Spinal cord (tissue), 10 donors: ENCODE data around the gene REV3L. TPM values are rescaled to one million over a fixed set of nuclear protein-coding genes. Genes with fewer than 3 reads are reported as not detected.

Experiments used
- DNase-seq, 6 donors: peaks; one replicate each; pipeline versions ENCODE4 v3.0.0 to v3.0.0-alpha.2; 2013 to 2015; ENCODE audit warnings: low spot score in 6 of 6, low read depth in 4 of 6
- H3K27ac ChIP-seq: one replicate; pipeline ENCODE4 v1.5.1; 2013; ENCODE audit warnings: low read depth, low read length, control low read depth
- H3K27me3 ChIP-seq: one replicate; pipeline ENCODE4 v1.6.1; 2013; ENCODE audit warnings: low read length; ENCODE audit not compliant: control insufficient read depth, insufficient read depth
- H3K36me3 ChIP-seq: one replicate; pipeline ENCODE4 v1.6.1; 2013; ENCODE audit warnings: low read length; ENCODE audit not compliant: control insufficient read depth, insufficient read depth
- H3K4me1 ChIP-seq: one replicate; pipeline ENCODE4 v1.6.1; 2013; ENCODE audit warnings: low read length; ENCODE audit not compliant: control insufficient read depth, insufficient read depth
- H3K4me3 ChIP-seq: one replicate; pipeline ENCODE4 v1.5.1; 2013; ENCODE audit warnings: low read depth, low read length, control low read depth
- H3K9me3 ChIP-seq: one replicate; pipeline ENCODE4 v1.6.1; 2013; ENCODE audit warnings: low read length; ENCODE audit not compliant: control insufficient read depth, insufficient read depth
- WGBS: methylation state at CpG from one replicate; pipeline ENCODE4 v1.1.5; 2013; ENCODE audit warnings: missing lambda C conversion rate; ENCODE audit not compliant: insufficient coverage; 5-methylcytosine and 5-hydroxymethylcytosine counted together
- polyA plus RNA-seq, 2 donors: library from polyadenylated mRNA; unstranded; fragments of 120-200 nt; gene quantifications; one replicate each; pipeline ENCODE4 v1.2.1, GENCODE V29; 2013; ENCODE audit not compliant: insufficient read length in 2 of 2
- total RNA-seq, 2 donors: library from RNA; depleted of rRNA in 1 of 2; stranded (reverse); fragments of 120-200 nt in 1 of 2; fragments of >200 nt in 1 of 2; gene quantifications; one replicate each; pipeline versions ENCODE4 v1.2.3 to v1.2.4, GENCODE V29; 2013 to 2014
- donor health status: healthy.

REV3L gene
- total and polyA plus RNA-seq, 4 donors = 62.0 to 120 (median 97.9) TPM

DNA sequence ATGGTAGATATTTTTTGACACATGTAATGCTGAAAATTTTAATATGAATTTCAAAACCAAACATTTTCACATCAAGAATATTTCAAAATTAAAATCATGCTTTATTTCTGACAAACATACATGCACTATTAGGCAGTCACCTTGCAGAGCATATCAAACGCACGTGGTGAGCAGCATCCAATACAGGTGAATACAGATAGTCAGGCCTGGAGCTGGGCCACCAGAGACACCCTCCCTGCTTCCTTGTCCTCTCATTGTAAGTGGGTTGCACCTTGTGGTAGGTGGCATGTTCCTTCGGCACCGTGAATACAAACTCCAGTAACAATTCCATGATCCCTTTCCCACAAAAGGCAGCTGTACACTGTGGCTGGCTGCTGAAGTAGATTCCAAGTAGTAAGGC lies 8.9 kb downstream of the REV3L start:
- no peaks in the 10 kb centered on the region for H3K9me3 ChIP-seq
- WGBS = 62% methylated on average over 4 of the region's 4 CpGs
- no peaks in the 10 kb centered on the region for H3K36me3 ChIP-seq
- no peak overlapping the region for H3K4me3 ChIP-seq
- no peaks in the 10 kb centered on the region for H3K27me3 ChIP-seq
- H3K27ac ChIP-seq = no peak overlapping the region
- peaks cover 3% of the 10 kb centered on the region for H3K4me1 ChIP-seq
- no peak for DNase-seq

DNA sequence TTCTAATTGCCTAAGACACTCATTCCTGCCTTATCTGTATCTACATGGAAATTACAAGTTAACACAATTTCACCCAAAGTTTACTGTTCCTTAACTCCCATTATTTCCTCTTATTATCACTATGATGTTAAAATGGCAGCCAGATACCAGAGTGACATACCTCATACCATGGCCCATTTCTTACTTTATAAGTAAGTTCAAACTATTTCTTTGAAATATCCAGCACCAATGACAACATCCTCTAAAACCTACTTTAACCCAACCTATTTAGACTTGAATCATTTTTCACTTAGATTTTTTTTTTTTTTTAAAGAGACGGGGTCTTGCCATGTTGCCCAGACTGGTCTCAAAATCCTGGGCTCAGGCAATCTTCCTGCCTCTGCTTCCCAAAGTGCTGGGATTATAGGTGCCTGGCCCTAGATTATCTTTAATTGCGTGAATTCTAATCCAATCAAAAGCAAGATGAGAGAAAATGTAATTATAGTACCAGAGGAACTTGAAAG lies 10.0 kb downstream of the REV3L start:
- Histone ChIP-seq H3K4me3 (no peak overlapping the region), H3K4me1 (peaks cover 3% of the 10 kb centered on the region), H3K9me3 (no peaks in the 10 kb centered on the region), H3K27ac (no peak overlapping the region), H3K27me3 (no peaks in the 10 kb centered on the region), H3K36me3 (peaks cover 2% of the 10 kb centered on the region)
- no CpG with 5 or more reads among the region's 2 CpGs for WGBS
- DNase-seq = no peak

DNA sequence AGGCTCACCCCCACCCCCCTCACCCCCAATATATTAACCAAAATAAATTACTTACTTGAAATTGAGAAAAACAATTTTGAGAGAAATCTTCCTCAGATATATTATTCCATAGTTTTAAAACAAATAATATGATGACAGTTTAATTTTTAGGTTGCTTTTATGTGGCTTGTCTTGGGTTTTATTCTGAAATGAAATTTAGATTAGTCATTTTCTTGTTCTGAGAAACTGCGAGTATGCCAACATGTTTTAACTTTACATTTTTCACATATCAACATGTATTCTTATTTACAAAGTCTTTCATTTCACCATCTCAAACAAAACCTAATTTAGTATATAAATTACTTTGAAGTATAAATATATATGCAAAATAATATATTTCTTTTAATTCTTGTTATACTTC lies 11.1 kb downstream of the REV3L start:
- Histone ChIP-seq H3K27me3 (no peaks in the 10 kb centered on the region), H3K36me3 (peaks cover 2% of the 10 kb centered on the region), H3K4me1 (peaks cover 3% of the 10 kb centered on the region), H3K4me3 (no peak overlapping the region), H3K9me3 (no peaks in the 10 kb centered on the region), H3K27ac (no peak overlapping the region)
- DNase-seq = no peak
- no CpG with 5 or more reads among the region's 1 CpG for WGBS

DNA sequence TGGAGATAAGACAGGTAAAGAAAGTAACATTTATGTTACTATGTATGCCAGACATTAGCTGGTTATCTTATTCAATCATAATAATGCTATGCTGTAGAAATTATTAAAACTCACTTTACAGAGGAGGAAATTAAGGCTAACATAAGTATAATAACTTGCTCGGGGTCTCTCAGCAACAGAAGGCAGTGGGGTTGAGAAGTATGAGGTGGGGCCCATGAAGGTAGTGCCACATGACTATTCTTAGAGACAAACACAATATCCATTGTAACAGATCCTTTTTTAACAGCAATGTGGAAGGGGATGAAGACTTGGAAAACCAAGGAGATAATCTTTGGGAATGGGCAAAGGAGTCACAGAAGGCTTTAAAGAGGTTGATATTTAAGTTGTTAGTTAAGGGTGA lies 11.5 kb downstream of the REV3L start:
- Histone ChIP-seq H3K9me3 (no peaks in the 10 kb centered on the region), H3K27me3 (no peaks in the 10 kb centered on the region), H3K36me3 (peaks cover 2% of the 10 kb centered on the region), H3K27ac (no peak overlapping the region), H3K4me3 (no peak overlapping the region), H3K4me1 (peaks cover 3% of the 10 kb centered on the region)
- no CpG with 5 or more reads among the region's 1 CpG for WGBS
- DNase-seq = no peak

DNA sequence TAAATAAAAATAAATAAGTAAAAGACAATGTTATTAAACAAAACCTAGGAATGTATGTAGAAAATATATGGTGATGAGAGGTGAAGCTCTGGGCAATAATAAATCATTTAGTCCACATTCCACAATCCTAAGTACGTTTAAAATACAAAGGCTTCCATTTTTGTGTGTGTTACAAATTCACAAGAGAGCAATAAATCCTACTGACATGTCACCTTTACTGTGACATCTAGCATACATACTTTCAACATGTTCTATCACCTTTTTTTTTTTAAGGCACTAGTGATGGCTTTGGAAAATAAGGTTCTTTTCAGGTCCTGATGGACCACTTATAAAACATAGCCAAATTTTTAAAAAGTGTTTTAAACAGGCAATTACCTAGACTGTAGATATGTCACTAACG lies 12.0 kb downstream of the REV3L start:
- no CpG with 5 or more reads among the region's 2 CpGs for WGBS
- Histone ChIP-seq H3K27ac (no peak overlapping the region), H3K4me3 (no peak overlapping the region)

DNA sequence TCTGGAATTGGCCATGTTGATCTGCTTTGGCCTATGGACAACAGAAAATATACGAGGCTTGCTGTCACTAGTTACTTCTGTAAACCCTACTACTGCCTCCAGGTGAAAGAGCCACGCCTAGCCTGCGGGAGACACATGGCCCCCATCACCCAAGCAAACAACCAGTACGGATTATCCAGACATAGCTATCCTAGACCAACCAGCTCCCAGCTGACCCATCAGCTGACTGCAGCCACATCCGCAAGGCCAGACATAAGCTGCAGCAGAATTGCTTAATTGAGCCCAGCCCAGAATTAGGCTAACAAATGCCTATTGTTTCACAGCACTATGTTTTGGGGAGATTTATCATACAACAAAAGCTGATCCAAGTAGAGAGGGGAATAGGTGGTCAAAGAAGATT lies 13.5 kb downstream of the REV3L start:
- Histone ChIP-seq H3K4me1 (peaks cover 3% of the 10 kb centered on the region), H3K27ac (no peak overlapping the region), H3K36me3 (peaks cover 2% of the 10 kb centered on the region), H3K27me3 (no peaks in the 10 kb centered on the region), H3K9me3 (no peaks in the 10 kb centered on the region), H3K4me3 (no peak overlapping the region)
- no peak for DNase-seq
- 82% methylated on average over 5 of the region's 5 CpGs for WGBS

More for the DNA sequence above, 12.0 kb downstream of the REV3L start:
- Histone ChIP-seq H3K9me3 (no peaks in the 10 kb centered on the region), H3K27me3 (no peaks in the 10 kb centered on the region), H3K4me1 (peaks cover 3% of the 10 kb centered on the region), H3K36me3 (peaks cover 2% of the 10 kb centered on the region)
- no peak for DNase-seq

DNA sequence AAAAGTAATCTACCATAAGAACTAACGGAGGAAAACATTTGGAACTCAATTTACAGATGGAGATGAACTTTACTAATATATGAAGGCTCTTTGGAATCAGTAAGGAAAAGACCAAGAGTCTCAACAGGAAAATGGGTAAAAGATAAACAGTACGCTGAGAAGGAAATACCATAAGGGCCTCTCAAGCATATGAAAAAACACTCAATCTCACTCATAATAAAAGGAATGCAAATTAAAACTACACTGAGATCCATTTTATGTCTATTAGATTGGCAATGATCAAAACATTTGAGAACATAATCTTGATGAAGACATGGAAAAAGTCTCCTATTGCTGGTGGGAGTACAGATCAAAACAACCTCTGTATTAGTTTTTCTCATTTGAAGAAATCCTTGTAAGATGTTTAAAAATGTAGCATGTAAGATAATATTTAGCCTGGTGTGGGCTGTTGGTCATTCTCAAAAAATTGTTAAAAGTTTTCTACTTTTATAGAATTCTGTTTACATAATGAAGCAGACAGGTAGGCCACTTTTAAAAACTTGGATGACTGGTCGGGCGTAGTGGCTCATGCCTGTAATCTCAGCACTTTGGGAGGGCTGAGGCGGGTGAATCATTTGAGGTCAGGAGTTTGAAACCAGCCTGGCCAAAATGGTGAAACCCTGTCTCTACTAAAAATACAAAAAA lies 14.5 kb downstream of the REV3L start:
- Histone ChIP-seq H3K27ac (no peak overlapping the region), H3K27me3 (no peaks in the 10 kb centered on the region), H3K4me3 (no peak overlapping the region), H3K4me1 (peaks cover 3% of the 10 kb centered on the region), H3K9me3 (no peaks in the 10 kb centered on the region), H3K36me3 (peaks cover 2% of the 10 kb centered on the region)
- no peak for DNase-seq
- no CpG with 5 or more reads among the region's 5 CpGs for WGBS

DNA sequence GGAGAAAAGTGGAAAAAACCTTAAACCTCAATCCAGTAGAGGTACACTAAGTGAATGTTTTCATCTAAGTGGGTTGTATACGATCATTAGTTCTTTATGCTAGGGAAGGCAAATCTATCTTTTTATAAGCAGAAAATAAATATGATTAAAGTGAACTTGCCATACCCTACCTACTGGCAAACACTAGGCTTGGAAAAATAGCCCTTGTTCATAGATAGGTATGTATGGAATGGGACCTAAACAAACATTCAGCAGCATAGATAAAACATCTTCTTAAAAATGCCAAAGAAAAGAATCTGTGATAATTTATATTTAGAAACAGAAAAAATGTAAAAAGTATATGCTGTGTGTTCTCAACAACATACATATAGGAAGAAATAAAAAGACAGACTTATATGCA lies 18.8 kb downstream of the REV3L start:
- peaks cover 7% of the 10 kb centered on the region for H3K9me3 ChIP-seq
- H3K27ac ChIP-seq = no peak overlapping the region
- no peaks in the 10 kb centered on the region for H3K27me3 ChIP-seq
- no peak for DNase-seq
- no peak overlapping the region for H3K4me3 ChIP-seq
- H3K36me3 ChIP-seq = peaks cover 5% of the 10 kb centered on the region
- no peaks in the 10 kb centered on the region for H3K4me1 ChIP-seq
- WGBS = no CpG with 5 or more reads among the region's 1 CpG

DNA sequence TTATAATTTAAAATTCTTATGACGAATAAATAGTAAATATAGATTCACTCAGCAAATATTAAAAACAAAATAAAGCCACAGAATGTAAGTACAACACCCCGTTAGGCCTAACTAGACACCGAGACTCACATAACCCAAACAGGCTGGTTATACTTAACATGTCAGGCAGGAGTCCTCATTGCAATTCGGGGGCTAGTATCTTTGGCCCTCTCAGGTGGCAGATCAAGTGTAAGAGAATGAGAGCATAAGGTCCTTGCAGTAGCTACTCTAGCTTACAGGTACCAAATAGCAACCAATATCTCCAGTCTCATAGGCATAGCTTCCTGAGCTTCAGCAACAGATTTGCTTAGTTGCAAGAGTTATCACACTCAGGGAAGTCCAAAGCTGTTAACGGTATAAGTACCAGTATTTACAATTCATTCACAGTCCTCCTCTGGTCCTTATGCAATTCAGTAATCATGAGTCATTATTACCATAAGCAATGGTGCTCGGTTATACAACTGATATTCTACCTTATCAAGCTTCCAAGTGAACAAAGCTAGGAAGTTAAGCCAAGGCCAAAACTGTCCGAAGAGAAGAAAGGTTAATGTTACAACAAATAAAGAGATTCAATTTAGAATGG lies 20.1 kb downstream of the REV3L start:
- peaks cover 3% of the 10 kb centered on the region for H3K36me3 ChIP-seq
- no peak overlapping the region for H3K27ac ChIP-seq
- H3K4me3 ChIP-seq = no peak overlapping the region
- no peak for DNase-seq
- peaks cover 13% of the 10 kb centered on the region for H3K9me3 ChIP-seq
- H3K27me3 ChIP-seq = no peaks in the 10 kb centered on the region
- H3K4me1 ChIP-seq = no peaks in the 10 kb centered on the region
- no CpG with 5 or more reads among the region's 7 CpGs for WGBS

DNA sequence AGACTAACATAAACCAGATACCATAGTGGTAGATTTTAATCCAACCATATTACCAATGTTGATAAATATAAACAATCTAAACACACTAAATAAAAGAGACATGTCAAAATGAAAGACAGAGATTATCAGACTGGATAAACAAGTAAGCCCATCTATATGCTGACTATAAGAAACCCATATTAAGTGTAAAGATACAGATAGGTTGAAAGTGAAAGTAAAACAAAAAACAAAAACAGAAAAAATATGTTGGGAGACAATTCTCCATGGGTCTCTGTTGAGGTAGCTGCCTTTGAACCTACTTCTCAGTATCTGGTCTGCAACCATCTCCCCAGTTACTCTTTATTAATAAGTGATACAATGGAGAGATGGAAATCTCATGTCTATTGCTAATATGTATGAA lies 21.2 kb downstream of the REV3L start:
- no peak for DNase-seq
- Histone ChIP-seq H3K4me3 (no peak overlapping the region), H3K4me1 (no peaks in the 10 kb centered on the region), H3K9me3 (peaks cover 13% of the 10 kb centered on the region), H3K27ac (no peak overlapping the region), H3K27me3 (no peaks in the 10 kb centered on the region), H3K36me3 (peaks cover 3% of the 10 kb centered on the region)
